Esophagus squamous epithelium (tissue), 5 donors: Measurements from ENCODE around the gene FGGY. TPM values are rescaled to one million over a fixed set of nuclear protein-coding genes. Genes with fewer than 3 reads are reported as not detected.

Experiments used
- DNase-seq: peaks from one replicate; lab custom pipeline; 2025; lab: John Stamatoyannopoulos, UW
- H3K27ac ChIP-seq, 4 donors: fragments of 200-600 bp; sonication (generic); one replicate each; pipeline ENCODE4 v1.5.1; 2016 to 2019; ENCODE audit warnings: mild to moderate bottlenecking in 1 of 4
- H3K27me3 ChIP-seq, 4 donors: fragments of 200-600 bp; sonication (generic); 1 replicate in 3 of 4; 2 replicates in 1 of 4; pipeline versions ENCODE4 v1.5.1 to v1.6.0; 2017 to 2021; ENCODE audit warnings: antibody characterized with exemption in 1 of 4
- H3K36me3 ChIP-seq, 3 donors: fragments of 200-600 bp; sonication (generic); one replicate each; pipeline ENCODE4 v1.5.1; 2016 to 2019
- H3K4me1 ChIP-seq, 3 donors: fragments of 200-600 bp; sonication (generic); one replicate each; pipeline ENCODE4 v1.5.1; 2017 to 2019
- H3K4me3 ChIP-seq, 4 donors: fragments of 200-600 bp; sonication (generic); 1 replicate in 3 of 4; 2 replicates in 1 of 4; pipeline ENCODE4 v1.5.1; 2016 to 2019; ENCODE audit warnings: mild to moderate bottlenecking in 2 of 4, moderate library complexity in 1 of 4
- H3K9me3 ChIP-seq, 3 donors: fragments of 200-600 bp; sonication (generic); one replicate each; pipeline ENCODE4 v1.5.1; 2016 to 2019
- POLR2A ChIP-seq, 4 donors: fragments of 450-650 bp; IDR thresholded peaks; one replicate each; pipeline ENCODE4 v1.6.1; 2017; ENCODE audit warnings: antibody characterized with exemption in 4 of 4, mild to moderate bottlenecking in 4 of 4, moderate library complexity in 3 of 4
- WGBS, 2 donors: methylation state at CpG; one replicate each; pipeline ENCODE4 v1.1.5; 2018; 5-methylcytosine and 5-hydroxymethylcytosine counted together
- intact Hi-C: fragments of 100-400 bp; cut with DNase I; formaldehyde crosslinking; loops from one replicate; pipeline ENCODE4 v1.15.0; 2022
- total RNA-seq, 4 donors: library from RNA; depleted of rRNA; stranded (reverse); fragments of >200 nt; gene quantifications; one replicate each; pipeline ENCODE4 v1.1.0, GENCODE V29; 2016
- TF ChIP-seq, protein P1 (sequence below), 6 experiments: fragments of 450-650 bp in 4 of 6; fragments of 200-600 bp in 2 of 6; sonication (generic) in 2 of 6; IDR thresholded peaks; one replicate each; pipeline ENCODE4 v1.5.1; 2016 to 2019; ENCODE audit warnings: antibody characterized with exemption in 6 of 6, mild to moderate bottlenecking in 4 of 6, moderate library complexity in 4 of 6
- donor health status: DM: yes; HTN: yes; CAD: no.

FGGY gene
- total RNA-seq, 4 donors from 2014 or later: 6.0 to 18.1 (median 9.3) TPM

DNA sequence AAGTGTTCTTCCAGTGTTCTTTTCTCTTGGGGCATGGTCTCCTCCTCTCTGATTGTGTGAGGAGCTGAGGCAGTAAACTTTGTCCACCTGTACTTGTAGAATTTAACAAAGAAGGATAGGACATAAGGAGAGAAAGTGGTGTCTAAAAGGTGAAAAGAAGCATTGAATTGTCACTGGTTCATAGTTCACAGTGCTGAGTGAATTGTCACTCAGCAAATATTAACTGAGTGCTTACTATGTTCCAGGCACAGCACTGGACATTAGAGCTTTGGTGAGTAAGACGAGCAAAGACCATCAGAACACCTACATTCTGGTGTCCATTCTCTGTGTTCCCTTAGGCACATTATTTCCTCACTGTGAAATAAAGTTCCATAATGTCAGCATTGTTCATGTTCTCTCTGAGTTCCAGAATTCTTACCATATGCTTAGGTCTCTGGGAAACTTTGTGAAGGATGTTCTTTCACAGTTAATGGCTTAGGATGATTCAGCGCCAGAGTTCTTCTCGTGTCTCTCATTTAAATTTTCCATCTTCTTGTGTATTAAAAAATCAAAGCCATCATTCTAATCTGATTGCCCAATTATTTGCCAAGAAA is 361.1 kb downstream of the FGGY start:
- peaks cover 0 to 7% (median 0%) of the 10 kb centered on the region in 3 donors for H3K4me1 ChIP-seq
- no peaks in the 10 kb centered on the region for H3K9me3 ChIP-seq
- TF ChIP-seq, protein P1, sequence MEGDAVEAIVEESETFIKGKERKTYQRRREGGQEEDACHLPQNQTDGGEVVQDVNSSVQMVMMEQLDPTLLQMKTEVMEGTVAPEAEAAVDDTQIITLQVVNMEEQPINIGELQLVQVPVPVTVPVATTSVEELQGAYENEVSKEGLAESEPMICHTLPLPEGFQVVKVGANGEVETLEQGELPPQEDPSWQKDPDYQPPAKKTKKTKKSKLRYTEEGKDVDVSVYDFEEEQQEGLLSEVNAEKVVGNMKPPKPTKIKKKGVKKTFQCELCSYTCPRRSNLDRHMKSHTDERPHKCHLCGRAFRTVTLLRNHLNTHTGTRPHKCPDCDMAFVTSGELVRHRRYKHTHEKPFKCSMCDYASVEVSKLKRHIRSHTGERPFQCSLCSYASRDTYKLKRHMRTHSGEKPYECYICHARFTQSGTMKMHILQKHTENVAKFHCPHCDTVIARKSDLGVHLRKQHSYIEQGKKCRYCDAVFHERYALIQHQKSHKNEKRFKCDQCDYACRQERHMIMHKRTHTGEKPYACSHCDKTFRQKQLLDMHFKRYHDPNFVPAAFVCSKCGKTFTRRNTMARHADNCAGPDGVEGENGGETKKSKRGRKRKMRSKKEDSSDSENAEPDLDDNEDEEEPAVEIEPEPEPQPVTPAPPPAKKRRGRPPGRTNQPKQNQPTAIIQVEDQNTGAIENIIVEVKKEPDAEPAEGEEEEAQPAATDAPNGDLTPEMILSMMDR (IDR thresholded peaks at IDR 0.05): no peak
- no peak for TF ChIP-seq POLR2A (IDR thresholded peaks at IDR 0.05)
- DNase-seq: no peak
- no peaks in the 10 kb centered on the region for H3K27me3 ChIP-seq
- no peaks in the 10 kb centered on the region for H3K36me3 ChIP-seq
- WGBS, 2 donors: 86 to 90% methylated on average over 3 of the region's 3 CpGs
- no peak overlapping the region for H3K27ac ChIP-seq
- intact Hi-C loops: no loop called here
- H3K4me3 ChIP-seq: no peak overlapping the region

DNA sequence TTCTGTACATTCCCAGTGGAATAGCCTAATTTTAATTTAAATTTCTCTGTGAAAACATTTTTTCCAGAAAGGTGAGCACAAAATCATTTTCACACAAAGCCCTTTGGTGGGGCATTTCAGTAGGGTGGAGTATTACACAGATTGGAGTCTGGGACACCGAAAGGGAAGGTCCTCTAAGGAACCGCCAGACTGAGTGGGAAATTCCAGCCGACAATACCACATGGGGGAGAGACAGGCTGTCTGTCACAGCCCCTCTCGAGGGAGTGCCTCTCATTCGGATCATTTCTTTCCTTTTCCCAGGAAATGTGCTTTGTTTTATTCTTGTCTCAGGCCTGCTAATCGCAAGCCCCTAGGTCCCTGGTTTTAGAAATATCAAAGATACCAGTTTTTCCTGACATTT is 367.3 kb downstream of the FGGY start:
- no peak for DNase-seq
- TF ChIP-seq POLR2A (IDR thresholded peaks at IDR 0.05): no peak
- TF ChIP-seq, protein P1 (IDR thresholded peaks at IDR 0.05): no peak
- Histone ChIP-seq H3K27ac (no peak overlapping the region), H3K4me1 (peaks cover 0 to 7% (median 0%) of the 10 kb centered on the region in 3 donors), H3K9me3 (no peaks in the 10 kb centered on the region), H3K4me3 (no peak overlapping the region), H3K36me3 (no peaks in the 10 kb centered on the region), H3K27me3 (no peaks in the 10 kb centered on the region)
- WGBS, 2 donors: 68 to 79% methylated on average over 6 of the region's 6 CpGs
- intact Hi-C loops: no loop called here

DNA sequence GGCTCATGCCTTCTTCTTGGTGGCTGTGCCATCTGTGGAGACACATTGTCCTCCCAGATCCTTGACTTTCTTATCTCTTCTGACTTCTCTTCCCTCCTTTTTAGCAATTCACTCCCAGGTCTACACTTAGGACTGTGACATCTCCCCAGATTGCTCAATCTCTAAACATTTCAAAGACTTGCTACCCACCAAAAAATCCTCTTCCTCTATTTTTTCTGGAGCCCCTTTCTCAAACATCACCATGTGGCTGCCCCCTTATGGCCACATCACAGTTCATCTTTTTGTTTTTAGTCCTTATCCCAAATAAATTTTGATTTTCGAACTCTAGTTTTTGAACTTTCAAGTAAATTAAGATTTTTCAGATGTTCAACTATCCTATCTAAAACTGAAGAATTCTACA is 369.2 kb downstream of the FGGY start:
- Histone ChIP-seq H3K9me3 (no peaks in the 10 kb centered on the region), H3K4me3 (no peak overlapping the region), H3K4me1 (peaks cover 0 to 16% (median 0%) of the 10 kb centered on the region in 3 donors), H3K27ac (no peak overlapping the region), H3K27me3 (no peaks in the 10 kb centered on the region), H3K36me3 (no peaks in the 10 kb centered on the region)
- intact Hi-C loops: no loop called here
- DNase-seq: no peak
- TF ChIP-seq, protein P1 (IDR thresholded peaks at IDR 0.05): no peak
- TF ChIP-seq POLR2A (IDR thresholded peaks at IDR 0.05): no peak
- WGBS, 2 donors: 75 to 83% methylated on average over 1 of the region's 1 CpG

DNA sequence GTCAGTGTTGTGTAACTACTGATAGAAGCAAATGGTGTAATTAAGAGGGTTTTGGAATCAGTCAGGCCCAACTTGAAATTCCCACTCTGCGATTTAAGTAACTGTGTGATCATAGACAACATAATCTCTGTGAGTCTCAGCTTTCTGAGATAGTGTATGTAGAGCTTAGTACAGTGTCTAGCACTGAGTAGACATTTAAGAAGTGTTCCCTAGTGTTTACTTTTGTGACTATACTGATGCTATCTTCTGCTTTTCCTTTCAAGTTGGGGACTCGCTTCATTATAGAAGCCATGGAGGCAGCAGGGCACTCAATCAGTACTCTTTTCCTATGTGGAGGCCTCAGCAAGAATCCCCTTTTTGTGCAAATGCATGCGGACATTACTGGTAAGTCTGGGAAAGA is 370.1 kb downstream of the FGGY start:
- H3K9me3 ChIP-seq: no peaks in the 10 kb centered on the region
- peaks cover 0 to 25% (median 0%) of the 10 kb centered on the region in 3 donors for H3K4me1 ChIP-seq
- H3K4me3 ChIP-seq: no peak overlapping the region
- WGBS, 2 donors: 92 to 95% methylated on average over 3 of the region's 3 CpGs
- H3K27ac ChIP-seq: no peak overlapping the region
- intact Hi-C loops: no loop called here
- TF ChIP-seq POLR2A (IDR thresholded peaks at IDR 0.05): no peak
- no peaks in the 10 kb centered on the region for H3K36me3 ChIP-seq
- no peak for DNase-seq
- H3K27me3 ChIP-seq: no peaks in the 10 kb centered on the region

DNA sequence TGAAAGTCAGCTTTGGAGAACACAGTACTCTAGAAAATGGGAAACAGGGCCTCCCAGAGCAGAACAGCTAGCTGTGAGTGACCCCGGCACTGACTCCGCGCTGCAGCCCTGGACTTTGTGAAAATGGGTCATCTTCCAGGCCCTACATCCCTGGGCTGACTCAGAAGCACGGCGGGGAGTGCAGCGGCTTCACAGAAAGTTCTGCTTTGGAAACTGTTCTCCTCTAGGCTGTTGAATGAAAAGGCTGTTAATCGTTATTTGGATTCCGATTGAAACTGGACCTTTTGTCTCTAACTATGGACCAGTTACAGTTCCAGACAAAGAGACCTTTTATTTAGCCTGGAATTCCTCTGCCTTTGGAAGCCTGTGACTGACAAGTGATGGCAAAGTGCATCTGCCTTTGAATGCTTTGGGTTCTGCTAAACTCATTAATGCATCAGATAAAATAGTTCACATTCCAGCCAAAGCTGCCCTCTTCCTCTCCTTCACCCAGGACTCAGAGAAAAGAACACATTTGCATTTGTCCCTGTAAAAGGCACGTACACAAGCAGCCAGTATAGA is 372.9 kb downstream of the FGGY start:
- H3K4me3 ChIP-seq: no peak overlapping the region
- intact Hi-C loops: no loop called here
- no peaks in the 10 kb centered on the region for H3K9me3 ChIP-seq
- peak overlapping the region in 3 of 4 donors; percentile 40 to 87 (median 50) for H3K27ac ChIP-seq
- H3K4me1 ChIP-seq: peaks cover 13 to 53% (median 23%) of the 10 kb centered on the region in 3 donors
- no peak for TF ChIP-seq POLR2A (IDR thresholded peaks at IDR 0.05)
- TF ChIP-seq, protein P1 (IDR thresholded peaks at IDR 0.05): no peak
- no peak for DNase-seq
- H3K36me3 ChIP-seq: no peaks in the 10 kb centered on the region
- no peaks in the 10 kb centered on the region for H3K27me3 ChIP-seq
- 63 to 75% methylated on average over 4 to 9 of the region's 9 CpGs for WGBS, 2 donors
